Pancreas (tissue), 10 donors: ENCODE measurements around the gene THSD4. TPM values are rescaled to one million over a fixed set of nuclear protein-coding genes. Genes with fewer than 3 reads are reported as not detected.

ENCODE experiments used
- ATAC-seq, 4 donors: fragments of 200-7000 bp; cut with Tn5 transposase; one replicate each; pipeline versions ENCODE4 v1.8.0 to v1.9.1; 2020; ENCODE audit warnings: mild to moderate bottlenecking in 4 of 4, moderate library complexity in 4 of 4
- DNase-seq, 6 donors: peaks; one replicate each; pipeline ENCODE4 v3.0.0-alpha.2; 2020
- FAIRE-seq: peaks from 2 replicates; lab custom pipeline; 2012; peaks lifted over from hg19 to GRCh38; lab: Jason Lieb, UNC
- H3K27ac ChIP-seq, 4 donors: fragments of 200-600 bp; sonication (generic); 1 replicate in 3 of 4; 2 replicates in 1 of 4; pipeline versions ENCODE4 v1.5.0 to v1.8.0; 2020
- H3K27me3 ChIP-seq, 4 donors: fragments of 200-600 bp; one replicate each; pipeline ENCODE4 v1.8.0; 2021
- H3K36me3 ChIP-seq, 3 donors: fragments of 200-600 bp; sonication (generic) in 1 of 3; one replicate each; pipeline versions ENCODE4 v1.5.0 to v1.8.0; 2020 to 2021
- H3K4me1 ChIP-seq, 3 donors: fragments of 200-600 bp; one replicate each; pipeline ENCODE4 v1.8.0; 2021
- H3K4me3 ChIP-seq, 4 donors: fragments of 200-600 bp; sonication (generic) in 2 of 4; one replicate each; pipeline versions ENCODE4 v1.5.0 to v1.8.0; 2020 to 2021
- H3K9me3 ChIP-seq, 4 donors: fragments of 200-600 bp; one replicate each; pipeline ENCODE4 v1.8.0; 2021
- WGBS, 2 donors: extraction: QIAGEN DNeasy Blood & Tissue Kit; methylation state at CpG; one replicate each; pipeline ENCODE4 v1.1.7; 2013; 5-methylcytosine and 5-hydroxymethylcytosine counted together
- intact Hi-C, 3 donors: fragments of 100-400 bp; cut with DNase I; formaldehyde crosslinking; loops; one replicate each; pipeline versions ENCODE4 v1.11.1 to v1.14.2; 2022
- polyA plus RNA-seq, 2 donors: library from polyadenylated mRNA; stranded (reverse); fragments of 200-250 nt; gene quantifications; one replicate each; pipeline ENCODE4 v1.2.3, GENCODE V29; 2013
- total RNA-seq, 6 donors: library from RNA; stranded (reverse); fragmentation: NEBNext Ultra II Directional in 4 of 6; extraction: Animal tissue kit (Norgen Biotek cat#: 25700) in 4 of 6; gene quantifications; one replicate each; pipeline versions ENCODE4 v1.2.1 to v1.2.4, GENCODE V29; 2021 to 2023
- TF ChIP-seq, protein P1 (sequence below), 4 donors: fragments of 200-600 bp; sonication (generic) in 3 of 4; IDR thresholded peaks; one replicate each; pipeline versions ENCODE4 v1.5.0 to v1.8.0; 2021; ENCODE audit warnings: antibody characterized with exemption in 4 of 4
- donor health status: healthy with polysubstance abuse.
- donor health status: DM: no; HTN: no; CAD: no; lungs with moderate emphysema.
- donor health status: DM: no; HTN: no; CAD: no.
- donor health status: control.
- donor health status: control.
- donor health status: Bipolar disorder and iron deficiency.
- donor health status: DM: yes; HTN: yes; CAD: no.
- donor health status: DM: no; HTN: no; CAD: no.
- donor health status: DM: no; HTN: no; CAD: no.
- donor health status: DM: yes; HTN: yes; CAD: no.

The THSD4 gene
- total and polyA plus RNA-seq, 8 donors = 6.0 to 17.8 (median 13.3) TPM

DNA sequence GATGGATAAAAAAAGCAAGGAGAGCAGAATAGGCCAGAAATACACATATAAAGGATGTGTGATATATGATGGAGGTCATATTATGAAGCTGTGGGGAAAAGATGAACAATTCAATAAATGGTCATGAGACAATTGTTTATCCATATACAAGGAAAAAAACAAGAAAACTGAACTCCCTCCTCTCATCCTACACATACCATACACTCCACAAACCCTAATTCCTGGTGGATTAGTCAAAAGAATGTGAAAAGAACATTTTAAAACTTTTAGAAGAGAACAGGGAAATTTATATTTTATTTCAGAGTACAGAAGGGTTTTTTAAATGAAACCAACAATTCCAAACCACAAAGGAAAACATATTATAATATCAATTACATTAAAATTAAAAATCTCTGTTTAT lies 660.6 kb downstream of the THSD4 start:
- intact Hi-C loops = loop anchor here in 1 of 3 donors (10.0 kb wide), 1 partner anchor 389 kb away; no protein-coding TSS in a partner anchor
- ATAC-seq (no peak), FAIRE-seq (no peak), DNase-seq (no peak)
- TF ChIP-seq, protein P1, sequence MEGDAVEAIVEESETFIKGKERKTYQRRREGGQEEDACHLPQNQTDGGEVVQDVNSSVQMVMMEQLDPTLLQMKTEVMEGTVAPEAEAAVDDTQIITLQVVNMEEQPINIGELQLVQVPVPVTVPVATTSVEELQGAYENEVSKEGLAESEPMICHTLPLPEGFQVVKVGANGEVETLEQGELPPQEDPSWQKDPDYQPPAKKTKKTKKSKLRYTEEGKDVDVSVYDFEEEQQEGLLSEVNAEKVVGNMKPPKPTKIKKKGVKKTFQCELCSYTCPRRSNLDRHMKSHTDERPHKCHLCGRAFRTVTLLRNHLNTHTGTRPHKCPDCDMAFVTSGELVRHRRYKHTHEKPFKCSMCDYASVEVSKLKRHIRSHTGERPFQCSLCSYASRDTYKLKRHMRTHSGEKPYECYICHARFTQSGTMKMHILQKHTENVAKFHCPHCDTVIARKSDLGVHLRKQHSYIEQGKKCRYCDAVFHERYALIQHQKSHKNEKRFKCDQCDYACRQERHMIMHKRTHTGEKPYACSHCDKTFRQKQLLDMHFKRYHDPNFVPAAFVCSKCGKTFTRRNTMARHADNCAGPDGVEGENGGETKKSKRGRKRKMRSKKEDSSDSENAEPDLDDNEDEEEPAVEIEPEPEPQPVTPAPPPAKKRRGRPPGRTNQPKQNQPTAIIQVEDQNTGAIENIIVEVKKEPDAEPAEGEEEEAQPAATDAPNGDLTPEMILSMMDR (IDR thresholded peaks at IDR 0.05) = no peak
- H3K9me3 ChIP-seq = no peaks in the 10 kb centered on the region
- H3K4me1 ChIP-seq = no peaks in the 10 kb centered on the region
- no peak overlapping the region for H3K27ac ChIP-seq
- H3K4me3 ChIP-seq = no peak overlapping the region
- H3K36me3 ChIP-seq = no peaks in the 10 kb centered on the region
- H3K27me3 ChIP-seq = no peaks in the 10 kb centered on the region

DNA sequence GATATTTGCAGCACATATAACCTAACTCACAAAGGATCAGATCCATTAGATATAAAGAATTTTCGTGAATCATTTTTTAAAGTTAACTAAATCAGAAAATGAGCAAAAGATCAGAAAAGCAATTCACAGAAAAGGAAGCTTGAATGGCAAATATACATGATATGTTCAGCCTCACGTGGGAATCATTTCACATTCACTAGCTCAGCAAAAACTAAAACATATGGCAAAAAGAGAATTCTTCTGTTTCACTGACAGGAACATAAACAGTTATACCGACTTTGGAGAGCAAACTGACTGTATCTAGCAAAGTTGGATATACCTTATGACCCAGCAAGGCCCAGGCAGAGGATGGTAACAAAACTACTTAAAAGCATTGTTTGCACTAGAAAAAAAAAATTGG lies 661.0 kb downstream of the THSD4 start:
- WGBS, 2 donors = 56% methylated on average over 3 of the region's 3 CpGs
- H3K27me3 ChIP-seq = no peaks in the 10 kb centered on the region
- H3K4me1 ChIP-seq = no peaks in the 10 kb centered on the region
- intact Hi-C loops = loop anchor here in 1 of 3 donors (10.0 kb wide), 1 partner anchor 388 kb away; no protein-coding TSS in a partner anchor
- ATAC-seq = no peak
- H3K27ac ChIP-seq = no peak overlapping the region
- TF ChIP-seq, protein P1 (IDR thresholded peaks at IDR 0.05) = no peak
- no peak for FAIRE-seq
- no peak for DNase-seq
- no peak overlapping the region for H3K4me3 ChIP-seq
- no peaks in the 10 kb centered on the region for H3K36me3 ChIP-seq
- no peaks in the 10 kb centered on the region for H3K9me3 ChIP-seq

DNA sequence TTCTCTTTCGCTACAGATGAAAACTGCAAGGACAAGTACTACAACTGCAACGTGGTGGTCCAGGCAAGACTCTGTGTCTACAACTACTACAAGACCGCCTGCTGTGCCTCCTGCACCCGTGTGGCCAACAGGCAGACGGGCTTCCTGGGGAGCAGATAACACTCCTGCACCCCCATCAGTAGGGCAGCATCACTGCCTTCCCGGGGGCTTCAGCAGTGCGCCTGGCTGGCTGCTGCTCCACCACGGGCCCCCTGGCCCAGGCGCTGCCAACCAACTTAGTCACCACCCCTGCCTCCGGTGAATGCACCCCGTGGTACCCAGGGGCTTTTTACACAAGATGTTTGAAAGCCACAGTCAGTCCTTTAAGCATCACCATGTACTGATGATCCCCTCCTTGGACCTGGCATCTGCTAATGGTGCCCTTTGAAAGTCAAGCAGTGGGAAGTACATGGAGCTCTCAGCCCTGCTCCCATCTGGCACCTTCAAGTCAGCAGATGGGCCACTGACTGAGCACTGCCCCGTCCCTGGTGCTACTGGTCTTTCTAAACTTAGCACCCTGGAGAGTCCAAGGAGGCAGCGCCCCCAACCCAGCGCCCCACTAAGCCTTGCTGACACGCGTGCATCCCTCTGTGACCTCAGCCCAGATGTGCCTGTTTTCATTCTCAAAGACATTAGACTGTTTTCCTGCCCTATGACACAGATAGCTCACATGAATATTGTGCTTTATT lies 662.1 kb downstream of the THSD4 start:
- WGBS, 2 donors = 71 to 81% methylated on average over 16 of the region's 16 CpGs

DNA sequence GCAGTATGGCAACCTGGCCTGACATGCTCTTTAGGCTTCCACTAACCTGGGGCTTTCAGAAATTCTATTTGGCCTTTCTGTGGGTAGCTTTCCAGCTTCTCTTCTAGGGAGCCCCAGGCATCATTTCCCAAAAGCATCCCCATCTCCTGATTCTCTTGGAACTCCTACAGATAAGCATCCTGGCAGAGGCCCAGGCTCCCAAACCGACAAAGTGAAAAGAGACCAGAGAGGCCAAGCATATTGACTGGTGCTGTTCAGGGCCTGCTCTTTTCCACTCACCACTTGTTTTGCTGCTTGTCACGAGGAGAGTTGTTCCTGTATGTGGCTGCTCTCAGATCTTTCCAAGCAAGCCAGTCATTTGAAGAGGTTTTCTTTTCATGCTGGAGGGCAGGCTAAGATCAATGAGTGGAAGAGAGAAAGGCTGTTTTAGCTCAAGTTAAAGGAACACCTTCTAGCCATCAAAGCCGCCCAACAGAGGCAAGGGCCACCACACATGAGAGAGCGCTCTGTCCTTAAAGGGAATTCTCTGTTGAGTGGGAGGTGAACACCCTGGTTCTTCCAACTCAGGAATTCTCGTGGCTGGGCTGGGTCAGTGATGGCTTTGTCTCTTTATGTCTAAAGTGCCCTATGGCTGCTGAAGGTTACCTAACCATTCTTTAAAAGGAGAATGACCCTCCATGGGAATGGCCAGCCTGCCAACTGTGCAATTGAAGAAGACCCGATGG lies 664.0 kb downstream of the THSD4 start:
- no peaks in the 10 kb centered on the region for H3K9me3 ChIP-seq
- no peak for FAIRE-seq
- 79 to 84% methylated on average over 6 of the region's 6 CpGs for WGBS, 2 donors
- H3K4me1 ChIP-seq = no peaks in the 10 kb centered on the region
- H3K36me3 ChIP-seq = no peaks in the 10 kb centered on the region
- TF ChIP-seq, protein P1 (IDR thresholded peaks at IDR 0.05) = no peak
- H3K4me3 ChIP-seq = no peak overlapping the region
- DNase-seq = no peak
- ATAC-seq = no peak
- intact Hi-C loops = loop anchor here in 1 of 3 donors (10.0 kb wide), 1 partner anchor 386 kb away; no protein-coding TSS in a partner anchor
- H3K27me3 ChIP-seq = no peaks in the 10 kb centered on the region
- no peak overlapping the region for H3K27ac ChIP-seq

More for the DNA sequence above, 662.1 kb downstream of the THSD4 start:
- Histone ChIP-seq H3K4me1 (no peaks in the 10 kb centered on the region), H3K36me3 (no peaks in the 10 kb centered on the region), H3K27ac (no peak overlapping the region), H3K27me3 (no peaks in the 10 kb centered on the region), H3K4me3 (no peak overlapping the region), H3K9me3 (no peaks in the 10 kb centered on the region)
- no peak for ATAC-seq
- DNase-seq = no peak
- intact Hi-C loops = loop anchor here in 1 of 3 donors (10.0 kb wide), 1 partner anchor 387 kb away; no protein-coding TSS in a partner anchor
- FAIRE-seq = no peak
- TF ChIP-seq, protein P1 (IDR thresholded peaks at IDR 0.05) = no peak
